ENCODE data around the gene DAB2IP. TPM values are rescaled to one million over a fixed set of nuclear protein-coding genes. Genes with fewer than 3 reads are reported as not detected.

The DAB2IP gene
- total RNA-seq, 1 experiment from 2014 or later: 31.0 TPM

- RAD21 ChIA-PET (ENCODE audit: low non-redundant PET in 1 of 2, low total read pairs in 2 of 2, uncharacterized antibody in 2 of 2, unreplicated experiment in 2 of 2): interaction anchor here in 1 of 2 experiments (1.2 kb wide), 1 partner anchor 155 kb away, joined by 3 read pairs; no protein-coding TSS in a partner anchor
- H3K4me3 ChIP-seq (replicated peaks in 1 of 2; ENCODE audit: low read depth in 1 of 2, low read length in 2 of 2): peak overlapping the region; percentile 70 to 73
- peak overlapping the region; percentile 68 for H3K9ac ChIP-seq (ENCODE audit: low read length)
- no peaks in the 10 kb centered on the region for H3K9me2 ChIP-seq (ENCODE audit: insufficient read depth)
- H3K4me1 ChIP-seq (ENCODE audit: control insufficient read depth in 1 of 2, insufficient read depth in 2 of 2, low read length in 2 of 2): peaks cover 2 to 17% of the 10 kb centered on the region in 2 experiments; a peak in 3 of 4 replicates
- CTCF ChIA-PET: interaction anchor here (0.8 to 3.0 kb wide), 5 partner anchors 10 to 230 kb away, joined by 3 to 11 read pairs (median 4); no protein-coding TSS in a partner anchor
- H3K36me3 ChIP-seq (ENCODE audit: control insufficient read depth in 1 of 2, insufficient read depth in 2 of 2, low read length in 2 of 2): no peaks in the 10 kb centered on the region
- peaks cover 32% of the 10 kb centered on the region; the same call in 1 of the 2 replicates for H3K79me2 ChIP-seq (ENCODE audit: insufficient read depth, low read length)
- H3K4me2 ChIP-seq (ENCODE audit: low read length): peak overlapping the region; percentile 98
- POLR2A ChIA-PET: no interaction called here
- no peaks in the 10 kb centered on the region for H3K9me3 ChIP-seq (ENCODE audit: control insufficient read depth in 1 of 2, insufficient read depth in 1 of 2, low read depth in 1 of 2, low read length in 2 of 2)
- H4K20me1 ChIP-seq (ENCODE audit: insufficient read depth): peaks cover 15% of the 10 kb centered on the region; the same call in 1 of the 2 replicates
- H2AFZ ChIP-seq (ENCODE audit: low read depth, low read length, poor library complexity, severe bottlenecking): no peak overlapping the region
- ATAC-seq (peak; percentile 73), DNase-seq (ENCODE audit: low read depth, low spot score) (no peak)
- TF ChIP-seq FOSL1 (IDR thresholded peaks at IDR 0.05; ENCODE audit: low read depth) (no peak), POLR2AphosphoS5 (IDR thresholded peaks at IDR 0.05; ENCODE audit: low read depth, low read length) (0 out of 2 replicates have a peak, but pooled peaks have one; percentile 17), CBX3 (IDR thresholded peaks at IDR 0.05; ENCODE audit: low read depth) (no peak), ATF3 (IDR thresholded peaks at IDR 0.05) (no peak), CTCF (IDR thresholded peaks at IDR 0.05 in 2 of 3, conservative IDR thresholded peaks at IDR 0.05 in 1 of 3; ENCODE audit: borderline replicate concordance in 1 of 3, insufficient read depth in 1 of 3, low read depth in 2 of 3, low read length in 2 of 3) (peak in 2 of 3 experiments; percentile 63 to 73; a peak in 4 of 6 replicates)
- H3K27ac ChIP-seq (ENCODE audit: low read depth, low read length): peak overlapping the region; percentile 64; the same call in 1 of the 2 replicates
- no peaks in the 10 kb centered on the region for H3K27me3 ChIP-seq (ENCODE audit: insufficient read depth, low read length)
- intact Hi-C loops (cut with micrococcal nuclease): loop anchor here (5.0 kb wide), 1 partner anchor 292 kb away; no protein-coding TSS in a partner anchor
- no TSS peak for BruUV-seq (replicated peaks)
These were observed 48.9 kb downstream of the DAB2IP start for GRCh38 chr9:121700165-121700831.

All from HCT116 (cell line).